Measurements from ENCODE around the gene CENPN. TPM values are rescaled to one million over a fixed set of nuclear protein-coding genes. Genes with fewer than 3 reads are reported as not detected.

The CENPN gene
- total RNA-seq, 1 experiment from 2014 or later, result 56.6 TPM

GRCh38 chr16:80989801-80990200 lies 17.2 kb upstream of the CENPN start:
- ChIA-PET CTCF (no interaction called here), POLR2A (no interaction called here)
- Histone ChIP-seq H3K4me1 (ENCODE audit: control insufficient read depth, insufficient read depth, low read length) (peaks cover 4% of the 10 kb centered on the region; the same call in 1 of the 2 replicates), H3K27me3 (ENCODE audit: control insufficient read depth, insufficient read depth, low read length) (no peaks in the 10 kb centered on the region), H3K27ac (ENCODE audit: low read length) (no peak overlapping the region), H3K9me3 (ENCODE audit: control insufficient read depth, insufficient read depth, low read depth, low read length) (no peaks in the 10 kb centered on the region), H3K36me3 (ENCODE audit: control insufficient read depth, insufficient read depth, low read length) (no peaks in the 10 kb centered on the region), H3K4me3 (ENCODE audit: low read depth in 2 of 2, low read length in 2 of 2) (no peak overlapping the region)
- in situ Hi-C loops (cut with HindIII; ENCODE audit: low pct_unique_long_range_greater_than_20kb, low sequenced_read_pairs), result no loop called here
- TF ChIP-seq POLR2AphosphoS5 (IDR thresholded peaks at IDR 0.05; ENCODE audit: low read depth, low read length) (no peak), TCF7L2 (IDR thresholded peaks at IDR 0.05; ENCODE audit: low read depth, low read length) (no peak), REST (IDR thresholded peaks at IDR 0.05; ENCODE audit: insufficient read depth in 1 of 2, low read depth in 2 of 2, low read length in 1 of 2) (no peak), SIN3A (IDR thresholded peaks at IDR 0.05; ENCODE audit: borderline replicate concordance, insufficient read depth, low read depth, low read length) (no peak), CTCF (IDR thresholded peaks at IDR 0.05) (no peak)
- no peak for ATAC-seq
- DNase-seq (ENCODE audit: low read depth, low spot score), result no peak
- intact Hi-C loops (cut with micrococcal nuclease; ENCODE audit: unreplicated experiment), result no loop called here
- TSS peak; percentile 13 for BruUV-seq (replicated peaks)

GRCh38 chr16:80990577-80990976 lies 16.4 kb upstream of the CENPN start:
- CTCF ChIA-PET, result no interaction called here
- in situ Hi-C loops (cut with HindIII; ENCODE audit: low pct_unique_long_range_greater_than_20kb, low sequenced_read_pairs), result no loop called here

More at GRCh38 chr16:80990577-80990976, 16.4 kb upstream of the CENPN start:
- POLR2A ChIA-PET, result no interaction called here
- no peaks in the 10 kb centered on the region for H3K27me3 ChIP-seq (ENCODE audit: control insufficient read depth, insufficient read depth, low read length)
- H3K4me3 ChIP-seq (ENCODE audit: low read depth in 2 of 2, low read length in 2 of 2), result no peak overlapping the region
- H3K27ac ChIP-seq (ENCODE audit: low read length), result no peak overlapping the region
- ATAC-seq, result no peak
- TF ChIP-seq CTCF (IDR thresholded peaks at IDR 0.05) (no peak), SIN3A (IDR thresholded peaks at IDR 0.05; ENCODE audit: borderline replicate concordance, insufficient read depth, low read depth, low read length) (no peak), TCF7L2 (IDR thresholded peaks at IDR 0.05; ENCODE audit: low read depth, low read length) (no peak), REST (IDR thresholded peaks at IDR 0.05; ENCODE audit: insufficient read depth in 1 of 2, low read depth in 2 of 2, low read length in 1 of 2) (no peak), POLR2AphosphoS5 (IDR thresholded peaks at IDR 0.05; ENCODE audit: low read depth, low read length) (no peak)
- no peaks in the 10 kb centered on the region for H3K9me3 ChIP-seq (ENCODE audit: control insufficient read depth, insufficient read depth, low read depth, low read length)
- no TSS peak for BruUV-seq (replicated peaks)
- H3K4me1 ChIP-seq (ENCODE audit: control insufficient read depth, insufficient read depth, low read length), result peaks cover 4% of the 10 kb centered on the region; the same call in 1 of the 2 replicates
- intact Hi-C loops (cut with micrococcal nuclease; ENCODE audit: unreplicated experiment), result no loop called here
- no peak for DNase-seq (ENCODE audit: low read depth, low spot score)
- no peaks in the 10 kb centered on the region for H3K36me3 ChIP-seq (ENCODE audit: control insufficient read depth, insufficient read depth, low read length)
